Right lobe of liver (tissue), 6 donors: ENCODE measurements around the gene TMEM175. TPM values are rescaled to one million over a fixed set of nuclear protein-coding genes. Genes with fewer than 3 reads are reported as not detected.

Experiments
- ATAC-seq, 4 donors: fragments of 200-7000 bp; cut with Tn5 transposase; one replicate each; pipeline ENCODE4 v1.9.1; 2020; ENCODE audit warnings: mild to moderate bottlenecking in 4 of 4, moderate library complexity in 4 of 4
- DNase-seq, 3 donors: peaks; one replicate each; pipeline ENCODE4 v3.0.0-alpha.2; 2020
- H3K27ac ChIP-seq, 3 donors: fragments of 200-600 bp; one replicate each; pipeline ENCODE4 v1.8.0; 2022
- H3K27me3 ChIP-seq, 2 donors: fragments of 200-600 bp; one replicate each; pipeline ENCODE4 v1.8.0; 2022
- H3K36me3 ChIP-seq, 4 donors: fragments of 200-600 bp; sonication (generic) in 1 of 4; one replicate each; pipeline versions ENCODE4 v1.5.1 to v1.8.0; 2017 to 2022; ENCODE audit warnings: control low read depth in 1 of 4
- H3K4me1 ChIP-seq, 4 donors: fragments of 200-600 bp; sonication (generic) in 1 of 4; one replicate each; pipeline versions ENCODE4 v1.5.1 to v1.8.0; 2017 to 2022; ENCODE audit warnings: control low read depth in 1 of 4
- H3K4me3 ChIP-seq, 3 donors: fragments of 200-600 bp; one replicate each; pipeline ENCODE4 v1.8.0; 2022
- H3K9me3 ChIP-seq, 4 donors: fragments of 200-600 bp; sonication (generic) in 1 of 4; one replicate each; pipeline versions ENCODE4 v1.5.1 to v1.8.0; 2017 to 2022; ENCODE audit warnings: control low read depth in 1 of 4
- POLR2A ChIP-seq: fragments of 450-650 bp; IDR thresholded peaks from one replicate; pipeline ENCODE4 v1.6.1; 2017; ENCODE audit warnings: antibody characterized with exemption, mild to moderate bottlenecking
- WGBS: methylation state at CpG from one replicate; pipeline ENCODE4 v1.1.6; 2018; ENCODE audit warnings: low coverage, low lambda C conversion rate; ENCODE audit not compliant: insufficient coverage; ENCODE audit errors: missing lambda C conversion rate; 5-methylcytosine and 5-hydroxymethylcytosine counted together
- intact Hi-C, 2 donors: fragments of 100-400 bp; cut with DNase I; formaldehyde crosslinking; loops; one replicate each; pipeline versions ENCODE4 v1.11.2 to v1.14.1; 2022
- long read RNA-seq: library from polyadenylated mRNA; unstranded; transcript quantifications from one replicate; pipeline ENCODE4 v2.0.0, GENCODE V29; 2019
- total RNA-seq, 6 experiments: library from RNA; depleted of rRNA in 2 of 6; stranded (reverse); fragments of >200 nt in 2 of 6; fragmentation: NEBNext Ultra II Directional in 3 of 6; extraction: Animal tissue kit (Norgen Biotek cat#: 25700) in 3 of 6; gene quantifications; one replicate each; pipeline versions ENCODE4 v1.1.0 to v1.2.4, GENCODE V29; 2016 to 2023
- TF ChIP-seq, protein P1 (sequence below), 4 donors: fragments of 200-600 bp in 3 of 4; fragments of 450-650 bp in 1 of 4; IDR thresholded peaks; one replicate each; pipeline versions ENCODE4 v1.5.1 to v1.8.0; 2016 to 2022; ENCODE audit warnings: antibody characterized with exemption in 4 of 4, mild to moderate bottlenecking in 2 of 4
- donor health status: DM: no; HTN: yes; CAD: no.
- donor health status: DM: no; HTN: no; CAD: no.
- donor health status: DM: no; HTN: no; CAD: no.
- donor health status: DM: no; HTN: yes; CAD: no.
- donor health status: DM: no; HTN: yes; CAD: no.

TMEM175 gene, protein sequence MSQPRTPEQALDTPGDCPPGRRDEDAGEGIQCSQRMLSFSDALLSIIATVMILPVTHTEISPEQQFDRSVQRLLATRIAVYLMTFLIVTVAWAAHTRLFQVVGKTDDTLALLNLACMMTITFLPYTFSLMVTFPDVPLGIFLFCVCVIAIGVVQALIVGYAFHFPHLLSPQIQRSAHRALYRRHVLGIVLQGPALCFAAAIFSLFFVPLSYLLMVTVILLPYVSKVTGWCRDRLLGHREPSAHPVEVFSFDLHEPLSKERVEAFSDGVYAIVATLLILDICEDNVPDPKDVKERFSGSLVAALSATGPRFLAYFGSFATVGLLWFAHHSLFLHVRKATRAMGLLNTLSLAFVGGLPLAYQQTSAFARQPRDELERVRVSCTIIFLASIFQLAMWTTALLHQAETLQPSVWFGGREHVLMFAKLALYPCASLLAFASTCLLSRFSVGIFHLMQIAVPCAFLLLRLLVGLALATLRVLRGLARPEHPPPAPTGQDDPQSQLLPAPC
- total RNA-seq, result 10 to 100 TPM; 22.0 to 31.8 (median 23.6) TPM
- long read RNA-seq, transcript TMEM175-201 (11 exons, 1,860 nt), result major isoform, 5 of 16 reads
- long read RNA-seq, partial matches to known transcripts, result 3 of 16 reads
- long read RNA-seq, other reads (novel, unspliced or antisense), result 4 of 16 reads

DNA sequence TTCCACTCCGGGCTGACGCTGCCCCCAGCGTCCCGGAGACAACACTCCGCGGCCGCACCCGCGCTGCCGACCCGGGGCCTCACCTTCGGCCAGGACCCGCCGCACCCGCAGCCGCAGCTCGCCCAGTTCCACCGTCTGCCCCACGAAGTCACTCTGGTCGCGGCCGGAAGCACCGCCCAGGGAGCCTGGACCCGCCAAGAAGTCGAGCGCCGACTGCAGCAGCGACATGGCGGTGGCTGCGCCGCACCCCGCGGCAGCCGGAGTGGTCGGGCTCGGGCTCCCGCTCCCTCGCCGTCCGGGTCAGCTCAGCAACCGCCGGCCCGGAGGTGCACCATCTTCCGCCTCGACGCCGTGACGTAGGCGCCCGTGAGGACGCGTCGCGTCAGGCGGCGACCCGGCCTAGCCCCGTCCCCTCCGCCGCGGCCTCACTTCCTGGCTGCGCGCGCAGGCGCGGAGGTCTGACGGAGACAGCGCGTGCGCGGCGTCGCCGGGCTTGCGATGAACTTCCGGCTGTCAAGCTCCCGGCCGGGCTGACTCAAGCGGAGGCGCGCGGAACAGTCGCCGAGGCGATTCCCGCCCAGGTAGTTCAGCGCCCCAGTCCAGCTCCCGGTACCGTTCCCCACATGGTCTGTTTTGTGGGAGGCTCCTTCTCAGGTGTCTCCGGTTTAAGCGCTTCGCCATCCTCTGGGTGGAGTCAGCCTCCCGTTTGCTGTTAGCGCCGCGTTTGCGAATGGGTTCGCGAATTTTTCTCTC, at the start of gene TMEM175, which contains the start of gene GAK:
Gene TMEM175 (plus strand): TSS at position 501 of the 753 bp plus-strand sequence. CDS start 15,280 bp downstream, outside the sequence.
Gene GAK (minus strand): TSS at position 357 of the 753 bp plus-strand sequence. CDS start 129 bp downstream, at position 228.
- H3K36me3 ChIP-seq, result no peaks in the 10 kb centered on the region
- peak within 1 kb of the TSS; percentile 96 to 100 (median 98) for H3K4me3 ChIP-seq
- intact Hi-C loops, result loop anchor here in 1 of 2 donors (5.0 kb wide), 1 partner anchor 40 kb away; the partner anchor contains the start of gene DGKQ
- WGBS, result 0% methylated on average over 27 of the region's 99 CpGs
- TF ChIP-seq, protein P1, sequence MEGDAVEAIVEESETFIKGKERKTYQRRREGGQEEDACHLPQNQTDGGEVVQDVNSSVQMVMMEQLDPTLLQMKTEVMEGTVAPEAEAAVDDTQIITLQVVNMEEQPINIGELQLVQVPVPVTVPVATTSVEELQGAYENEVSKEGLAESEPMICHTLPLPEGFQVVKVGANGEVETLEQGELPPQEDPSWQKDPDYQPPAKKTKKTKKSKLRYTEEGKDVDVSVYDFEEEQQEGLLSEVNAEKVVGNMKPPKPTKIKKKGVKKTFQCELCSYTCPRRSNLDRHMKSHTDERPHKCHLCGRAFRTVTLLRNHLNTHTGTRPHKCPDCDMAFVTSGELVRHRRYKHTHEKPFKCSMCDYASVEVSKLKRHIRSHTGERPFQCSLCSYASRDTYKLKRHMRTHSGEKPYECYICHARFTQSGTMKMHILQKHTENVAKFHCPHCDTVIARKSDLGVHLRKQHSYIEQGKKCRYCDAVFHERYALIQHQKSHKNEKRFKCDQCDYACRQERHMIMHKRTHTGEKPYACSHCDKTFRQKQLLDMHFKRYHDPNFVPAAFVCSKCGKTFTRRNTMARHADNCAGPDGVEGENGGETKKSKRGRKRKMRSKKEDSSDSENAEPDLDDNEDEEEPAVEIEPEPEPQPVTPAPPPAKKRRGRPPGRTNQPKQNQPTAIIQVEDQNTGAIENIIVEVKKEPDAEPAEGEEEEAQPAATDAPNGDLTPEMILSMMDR (IDR thresholded peaks at IDR 0.05), result no peak
- TF ChIP-seq POLR2A, result peak; percentile 89
- ATAC-seq (peak; percentile 95 to 98 (median 97)), DNase-seq (peak; percentile 97 to 98 (median 97))
- no peaks in the 10 kb centered on the region for H3K9me3 ChIP-seq
- H3K4me1 ChIP-seq, result peaks cover 0 to 28% (median 9%) of the 10 kb centered on the region in 4 donors
- peak within 1 kb of the TSS; percentile 63 to 87 (median 87) for H3K27ac ChIP-seq
- H3K27me3 ChIP-seq, result no peaks in the 10 kb centered on the region

DNA sequence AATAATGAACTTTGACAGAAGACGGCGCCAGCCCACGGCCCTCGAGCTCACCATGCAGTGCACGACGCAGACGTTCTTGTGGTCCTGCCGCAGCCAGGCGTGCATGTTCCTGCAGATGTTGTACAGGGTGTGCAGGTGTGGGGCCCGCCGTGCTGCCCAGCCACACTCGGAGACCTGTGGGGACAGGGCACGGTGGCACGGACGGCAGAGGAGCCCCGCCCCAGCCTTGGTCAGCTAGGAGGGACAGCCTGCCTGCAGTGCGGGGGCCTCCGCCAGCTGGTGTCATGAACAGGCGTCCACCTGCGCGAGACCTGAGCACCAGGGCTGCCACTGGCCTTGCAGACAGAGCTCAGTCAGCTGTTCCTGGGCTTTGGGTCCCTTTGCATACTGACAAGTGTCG, 49.6 kb upstream of the TMEM175 start:
- TF ChIP-seq, protein P1 (IDR thresholded peaks at IDR 0.05), result no peak
- no peak for TF ChIP-seq POLR2A
- Histone ChIP-seq H3K9me3 (no peaks in the 10 kb centered on the region), H3K4me1 (no peaks in the 10 kb centered on the region), H3K36me3 (peaks cover 0 to 44% (median 5%) of the 10 kb centered on the region in 4 donors), H3K27me3 (no peaks in the 10 kb centered on the region), H3K27ac (no peak overlapping the region), H3K4me3 (no peak overlapping the region)
- DNase-seq, result no peak
- intact Hi-C loops, result no loop called here
- ATAC-seq, result peak in 1 of 4 donors; percentile 7
- WGBS, result no CpG with 5 or more reads among the region's 22 CpGs

DNA sequence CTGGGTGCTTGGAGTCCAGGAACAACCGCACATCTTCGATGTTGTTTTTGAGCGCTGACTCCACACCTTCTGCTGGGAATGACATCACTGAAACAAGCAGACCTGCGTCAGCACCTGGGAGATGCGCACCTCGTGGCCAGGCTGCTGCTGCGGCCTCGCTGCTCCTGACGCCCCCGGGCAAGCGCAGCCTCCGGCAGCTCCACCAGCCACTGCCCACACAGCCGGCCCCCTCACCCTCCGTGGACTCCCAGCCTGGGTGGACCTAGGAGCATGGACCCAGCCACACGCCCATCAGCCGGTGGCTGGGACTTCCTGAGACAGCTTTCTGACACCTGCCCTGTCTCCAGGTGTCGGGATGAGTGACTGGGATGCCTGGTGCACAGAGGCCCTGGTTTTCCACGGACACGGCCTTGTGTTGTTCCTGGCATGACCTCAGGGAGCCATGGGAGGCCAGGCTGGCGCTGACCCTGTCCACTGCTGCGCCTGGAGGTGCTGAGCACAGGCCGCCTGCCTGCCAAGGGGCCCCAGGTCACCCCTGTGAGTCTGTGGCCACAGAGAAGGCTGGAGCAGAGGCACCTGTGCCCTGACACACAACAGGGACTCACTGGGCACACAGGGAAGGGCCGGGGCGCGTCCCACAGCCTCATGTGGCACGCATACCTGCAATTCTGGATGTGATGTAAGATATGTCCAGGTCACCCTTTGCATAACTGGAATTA, 48.7 kb upstream of the TMEM175 start:
- intact Hi-C loops, result no loop called here
- H3K27me3 ChIP-seq, result no peaks in the 10 kb centered on the region

More for the DNA sequence above, 48.7 kb upstream of the TMEM175 start:
- DNase-seq (no peak), ATAC-seq (no peak)
- TF ChIP-seq, protein P1 (IDR thresholded peaks at IDR 0.05), result no peak
- TF ChIP-seq POLR2A, result no peak
- Histone ChIP-seq H3K4me1 (no peaks in the 10 kb centered on the region), H3K9me3 (no peaks in the 10 kb centered on the region), H3K4me3 (no peak overlapping the region), H3K27ac (no peak overlapping the region), H3K36me3 (peaks cover 0 to 49% (median 5%) of the 10 kb centered on the region in 4 donors)
- 80% methylated on average over 1 of the region's 26 CpGs for WGBS
